ENCODE data around the gene NOL12.

The NOL12 gene

GRCh38 chr22:37696657-37697537 lies 10.8 kb downstream of the NOL12 start, which contains the start of gene TRIOBP:
TRIOBP (plus strand) TSS chr22:37697048; CDS start chr22:37701366, 4,318 bp downstream.
- TF ChIP-seq CTCF (IDR thresholded peaks at IDR 0.05; ENCODE audit: low read depth, low read length), result peak; percentile 32
- DNase-seq (ENCODE audit: low read depth in 2 of 2), result peak; percentile 93 to 96
- H3K4me3 ChIP-seq (replicated peaks in 1 of 2; ENCODE audit: low read depth in 2 of 2, low read length in 2 of 2), result peak within 1 kb of the TSS in 1 of 2 donors; percentile 47

- no peak for DNase-seq (ENCODE audit: low read depth in 2 of 2)
- H3K4me3 ChIP-seq (replicated peaks in 1 of 2; ENCODE audit: low read depth in 2 of 2, low read length in 2 of 2), result peak overlapping the region in 1 of 2 donors; percentile 47
- TF ChIP-seq CTCF (IDR thresholded peaks at IDR 0.05; ENCODE audit: low read depth, low read length), result no peak
These were observed 11.3 kb downstream of the NOL12 start for GRCh38 chr22:37697538-37697835.

- peak; percentile 22 to 54 for DNase-seq (ENCODE audit: low read depth in 2 of 2)
- H3K4me3 ChIP-seq (replicated peaks in 1 of 2; ENCODE audit: low read depth in 2 of 2, low read length in 2 of 2), result no peak overlapping the region
- no peak for TF ChIP-seq CTCF (IDR thresholded peaks at IDR 0.05; ENCODE audit: low read depth, low read length)
These were observed 15.1 kb downstream of the NOL12 start for GRCh38 chr22:37701141-37701786.

- no peak for TF ChIP-seq CTCF (IDR thresholded peaks at IDR 0.05; ENCODE audit: low read depth, low read length)
- no peak overlapping the region for H3K4me3 ChIP-seq (replicated peaks in 1 of 2; ENCODE audit: low read depth in 2 of 2, low read length in 2 of 2)
- peak in 1 of 2 donors; percentile 13 for DNase-seq (ENCODE audit: low read depth in 2 of 2)
These were observed 17.8 kb downstream of the NOL12 start for GRCh38 chr22:37703906-37704305.

DNA sequence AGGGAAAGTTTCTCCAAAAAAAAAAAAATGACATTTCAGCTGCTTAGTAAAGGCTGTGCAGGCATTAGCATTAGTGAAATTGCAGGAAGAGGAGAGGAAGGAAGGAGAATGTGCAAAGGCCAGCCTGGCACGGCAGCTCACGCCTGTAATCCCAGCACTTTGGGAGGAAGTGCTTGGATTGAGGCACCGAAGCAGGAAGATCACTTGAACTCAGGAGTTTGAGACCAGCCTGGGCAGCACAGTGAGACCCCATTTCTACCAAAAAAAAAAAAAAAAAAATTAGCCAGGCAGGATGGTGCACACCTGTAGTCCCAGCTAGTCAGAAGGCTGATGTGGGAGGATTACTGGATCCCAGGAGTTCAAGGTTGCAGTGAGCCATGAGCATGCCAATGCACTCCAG lies 18.5 kb downstream of the NOL12 start:
- DNase-seq (ENCODE audit: low read depth in 2 of 2), result no peak
- H3K4me3 ChIP-seq (replicated peaks in 1 of 2; ENCODE audit: low read depth in 2 of 2, low read length in 2 of 2), result no peak overlapping the region
- no peak for TF ChIP-seq CTCF (IDR thresholded peaks at IDR 0.05; ENCODE audit: low read depth, low read length)

DNA sequence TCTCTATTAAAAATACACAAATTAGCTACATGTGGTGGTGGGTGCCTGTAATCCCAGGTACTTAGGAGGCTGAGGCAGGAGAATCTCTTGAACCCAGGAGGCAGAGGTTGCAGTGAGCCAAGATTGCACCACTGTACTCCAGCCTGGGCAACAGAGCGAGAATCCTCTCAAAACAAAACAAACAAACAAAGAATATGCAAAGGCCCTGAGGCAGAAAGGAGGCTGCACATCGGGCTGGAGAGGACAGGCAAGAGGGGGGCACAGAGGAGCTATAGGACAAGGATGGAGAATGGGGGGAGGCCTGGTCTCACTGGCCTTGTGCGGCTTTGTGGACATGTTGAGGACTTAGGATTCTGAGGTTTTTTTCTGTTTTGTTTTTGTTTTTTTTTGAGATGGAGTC lies 19.1 kb downstream of the NOL12 start:
- no peak overlapping the region for H3K4me3 ChIP-seq (replicated peaks in 1 of 2; ENCODE audit: low read depth in 2 of 2, low read length in 2 of 2)
- DNase-seq (ENCODE audit: low read depth in 2 of 2), result no peak
- TF ChIP-seq CTCF (IDR thresholded peaks at IDR 0.05; ENCODE audit: low read depth, low read length), result no peak

Measured in cardiac fibroblast (primary cell).